Prostate gland (tissue), 2 donors: ENCODE measurements around the gene IKZF5.
A peak's percentile ranks its signal among the peaks of the same experiment; 100 is the strongest.

Source experiments
- CTCF ChIP-seq, 4 experiments: fragments of 200-600 bp in 2 of 4; fragments of 450-650 bp in 2 of 4; sonication (generic) in 2 of 4; IDR thresholded peaks; 1 replicate in 3 of 4; 2 replicates in 1 of 4; pipeline ENCODE4 v1.5.1; 2016 to 2019; ENCODE audit warnings: antibody characterized with exemption in 4 of 4, mild to moderate bottlenecking in 2 of 4, moderate library complexity in 2 of 4
- POLR2A ChIP-seq: fragments of 450-650 bp; IDR thresholded peaks from one replicate; pipeline ENCODE4 v1.6.1; 2016; ENCODE audit warnings: antibody characterized with exemption, mild to moderate bottlenecking

- TF ChIP-seq POLR2A (no peak), CTCF (IDR thresholded peaks at IDR 0.05) (peak in 3 of 4 experiments; percentile 62 to 63 (median 62))
These were observed 34.9 kb upstream of the IKZF5 start for GRCh38 chr10:123043409-123043925.
